Suppressor macrophage treated with lipopolysaccharide for 1 hour (primary cell): Measurements from ENCODE around the gene CHCHD4.

Experiments
- DNase-seq, 3 donors: peaks; one replicate each; pipeline ENCODE4 v3.0.0-alpha.2; 2020 to 2022

Gene CHCHD4

DNA sequence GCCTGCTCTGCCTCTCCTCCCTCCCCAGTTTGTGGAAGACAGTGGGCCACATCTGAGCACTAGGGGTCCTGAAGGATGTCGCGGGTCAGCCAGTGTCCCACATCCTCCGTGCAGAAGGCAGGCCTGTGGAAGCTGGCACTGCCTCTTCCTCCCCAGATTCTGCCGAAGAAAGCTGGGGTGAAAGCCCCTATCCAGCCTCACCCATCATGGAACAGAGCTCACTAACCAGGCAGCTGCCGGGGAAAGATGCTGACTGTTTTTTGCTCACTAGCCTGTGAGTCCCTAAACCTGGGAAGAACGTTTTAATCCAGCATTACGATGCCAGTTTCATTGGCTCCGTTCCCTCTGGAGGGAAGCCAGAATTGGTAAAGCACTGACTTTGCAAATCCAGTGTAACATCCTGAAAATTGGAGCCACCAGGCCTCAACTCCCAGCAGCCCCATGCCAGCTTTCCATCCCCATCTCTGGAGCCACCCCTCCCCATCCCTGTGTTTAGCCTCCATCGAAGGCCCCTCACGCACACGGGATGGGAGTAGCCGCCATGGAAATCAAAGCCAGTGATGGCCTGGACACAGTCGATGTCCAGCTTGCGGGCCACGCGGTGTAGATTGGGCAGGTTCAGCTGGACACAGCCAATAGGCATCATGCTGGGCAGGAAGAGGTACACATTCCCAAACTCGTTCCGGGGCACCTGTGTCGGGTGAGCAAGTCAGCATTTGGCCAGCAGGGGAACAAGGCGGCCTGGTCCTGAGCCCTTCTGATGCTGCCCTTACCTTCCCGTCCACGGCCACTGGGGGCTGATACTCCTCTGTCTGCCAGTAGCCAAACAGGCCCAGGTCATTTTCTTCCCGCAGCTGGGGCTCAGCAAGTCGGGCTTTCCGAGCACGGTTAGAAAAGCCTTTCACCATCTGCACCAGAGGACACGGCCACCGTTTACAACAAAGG, 23.6 kb upstream of the CHCHD4 start:
- DNase-seq, result no peak

DNA sequence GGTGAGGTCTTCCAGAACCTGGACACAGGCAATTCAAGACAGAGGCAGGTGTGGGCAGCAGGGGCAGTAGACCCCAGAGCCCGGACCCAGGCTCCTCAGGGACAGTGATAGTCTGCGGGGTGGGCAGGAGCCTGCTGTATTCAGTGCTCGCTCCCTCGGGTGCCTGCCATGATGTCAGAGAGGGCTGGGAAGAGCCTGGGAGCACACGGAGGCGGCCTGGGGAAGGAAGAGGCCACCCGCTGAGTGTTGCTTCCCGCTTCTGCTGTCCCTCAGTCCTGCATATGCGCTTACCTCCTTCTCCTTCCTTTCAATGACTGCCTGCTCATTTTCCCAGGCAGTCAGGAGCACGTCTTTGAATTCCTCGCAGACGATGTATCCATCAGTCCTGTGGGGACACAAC, 22.9 kb upstream of the CHCHD4 start:
- DNase-seq, result peak in 1 of 3 donors; percentile 27

DNA sequence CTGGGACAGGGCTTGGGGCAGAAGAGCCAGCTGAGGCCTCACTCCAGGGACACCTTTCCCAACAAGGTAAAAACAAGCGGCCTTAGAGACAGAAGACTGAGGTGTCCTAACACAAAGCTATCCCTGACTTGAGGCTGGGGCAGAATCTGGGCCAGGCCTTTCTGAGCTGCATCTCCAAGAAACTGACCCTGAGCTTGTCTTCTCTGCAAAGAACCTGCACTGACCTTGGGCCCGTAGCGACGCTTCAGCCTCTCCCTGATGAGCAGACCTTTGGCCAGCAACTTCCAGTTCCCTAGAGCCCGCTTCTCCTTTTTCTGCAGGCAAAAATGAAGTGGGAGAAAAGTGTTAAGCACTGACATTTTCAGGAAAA, 22.4 kb upstream of the CHCHD4 start:
- DNase-seq, result peak; percentile 34 to 52 (median 44)

DNA sequence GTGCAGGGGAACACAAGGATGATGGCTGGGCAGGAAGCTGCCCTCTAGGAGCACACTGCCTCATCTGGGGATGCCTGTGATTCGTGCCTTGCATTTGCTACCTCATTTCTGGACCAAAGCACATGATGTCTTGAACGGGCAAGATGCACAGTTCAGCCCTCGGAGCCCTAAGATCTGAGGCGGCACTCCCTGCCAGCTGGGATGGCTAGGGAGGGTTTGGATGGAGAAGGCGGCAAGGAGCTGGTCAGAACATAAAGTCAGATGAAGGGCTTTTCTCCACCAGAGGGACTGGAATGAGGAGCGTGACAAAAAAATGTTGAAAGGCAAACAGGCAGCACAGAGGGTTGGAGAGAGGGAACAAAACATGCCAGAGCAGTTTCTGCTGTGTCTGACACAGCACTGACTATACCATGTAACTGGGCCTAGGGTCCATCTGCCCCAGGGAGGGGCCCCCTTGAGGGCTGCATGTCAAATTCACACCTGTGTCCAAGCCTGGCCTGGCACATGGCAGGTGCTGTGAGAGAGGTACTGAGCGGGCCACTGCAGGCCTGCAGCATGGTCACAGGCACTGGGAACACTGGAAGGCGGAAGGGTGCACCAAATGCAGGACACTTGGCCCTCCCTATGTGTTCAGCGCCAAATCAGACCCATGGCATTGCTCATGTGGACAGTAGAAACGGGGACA, 21.9 kb upstream of the CHCHD4 start:
- DNase-seq, result no peak

DNA sequence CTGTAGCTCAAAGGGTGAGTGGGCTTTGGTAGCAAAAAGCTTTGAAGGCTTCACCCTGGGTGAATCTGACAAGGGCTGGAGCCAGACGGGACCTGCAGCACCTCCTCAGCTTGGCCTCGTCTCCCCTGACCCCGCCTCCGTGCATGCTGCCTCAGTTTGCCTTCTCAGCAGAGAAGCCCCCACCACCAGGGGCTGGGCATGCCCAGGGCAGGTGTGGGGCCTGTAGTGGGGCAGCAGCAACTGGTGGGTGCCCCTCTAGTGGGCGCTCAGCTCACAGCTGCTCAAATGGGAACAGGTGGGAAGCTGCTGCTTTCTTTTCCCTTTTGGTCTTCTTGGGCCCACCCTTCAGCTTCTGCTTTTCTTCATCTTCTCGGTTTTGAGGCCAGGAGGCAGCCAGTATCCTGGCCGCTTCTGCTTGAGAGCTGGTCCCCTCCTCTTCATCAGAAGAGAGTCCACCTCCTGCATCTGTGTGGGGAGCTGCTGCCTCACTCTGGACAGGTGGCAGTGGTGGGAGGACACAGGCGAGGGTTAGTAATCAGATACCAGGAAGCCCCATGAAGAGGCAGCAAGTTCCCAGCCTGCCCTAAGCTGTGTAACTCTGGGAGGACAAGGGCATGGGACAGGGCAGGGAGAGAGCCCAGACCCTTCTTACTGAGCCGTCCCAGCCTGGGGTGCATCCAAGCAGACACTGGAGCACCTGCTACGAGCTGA, 21.2 kb upstream of the CHCHD4 start:
- no peak for DNase-seq

DNA sequence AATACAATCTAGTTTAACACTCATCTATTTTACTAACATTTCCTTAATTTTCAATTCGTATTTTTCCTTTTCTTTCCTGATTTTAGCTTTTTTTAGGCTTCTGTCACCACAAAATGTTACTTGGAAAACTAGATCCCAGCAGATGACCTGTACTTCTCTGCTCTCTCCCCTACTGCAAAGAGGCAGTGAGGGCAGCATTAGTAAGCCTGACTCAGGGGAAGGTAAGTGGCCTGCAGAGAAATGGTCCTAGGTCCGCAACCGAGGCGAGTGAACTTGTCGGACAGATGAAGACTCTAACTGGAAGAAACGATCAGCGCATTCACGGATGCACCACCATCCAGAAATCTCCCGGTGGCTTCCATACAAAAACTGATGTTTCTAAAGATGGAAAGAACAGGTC, 20.6 kb upstream of the CHCHD4 start:
- no peak for DNase-seq

DNA sequence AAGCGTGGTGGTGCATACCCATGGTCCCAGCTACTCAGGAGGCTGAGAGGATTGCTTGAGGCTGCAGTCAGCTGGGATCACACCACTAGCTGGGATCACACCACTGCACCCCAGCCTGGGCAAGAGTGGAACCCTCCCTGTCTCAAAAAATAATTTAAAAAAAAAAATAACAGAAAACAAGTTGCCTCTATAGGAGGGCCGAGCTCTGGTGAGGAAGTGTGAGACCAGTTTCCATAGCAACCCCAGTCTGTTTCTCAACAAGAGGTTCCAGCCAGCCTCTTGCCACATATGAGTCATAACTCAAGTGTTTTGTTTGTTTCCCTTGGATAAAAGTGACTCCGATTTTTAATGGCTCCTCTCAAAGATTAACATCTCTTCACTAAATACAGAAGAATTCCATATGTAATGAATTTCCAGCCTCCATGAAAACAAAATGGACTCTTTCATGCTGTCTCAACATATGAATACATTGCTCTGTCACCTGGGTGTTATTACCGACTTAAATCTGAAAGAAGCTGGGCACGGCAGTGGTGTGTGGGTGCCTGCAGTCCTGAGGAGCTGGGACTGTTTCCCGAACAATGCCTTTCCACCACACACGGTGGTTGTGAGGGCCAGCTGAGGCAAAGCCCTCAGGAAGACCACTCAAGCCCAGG, 19.9 kb upstream of the CHCHD4 start:
- DNase-seq, result peak; percentile 92 to 97 (median 97)

DNA sequence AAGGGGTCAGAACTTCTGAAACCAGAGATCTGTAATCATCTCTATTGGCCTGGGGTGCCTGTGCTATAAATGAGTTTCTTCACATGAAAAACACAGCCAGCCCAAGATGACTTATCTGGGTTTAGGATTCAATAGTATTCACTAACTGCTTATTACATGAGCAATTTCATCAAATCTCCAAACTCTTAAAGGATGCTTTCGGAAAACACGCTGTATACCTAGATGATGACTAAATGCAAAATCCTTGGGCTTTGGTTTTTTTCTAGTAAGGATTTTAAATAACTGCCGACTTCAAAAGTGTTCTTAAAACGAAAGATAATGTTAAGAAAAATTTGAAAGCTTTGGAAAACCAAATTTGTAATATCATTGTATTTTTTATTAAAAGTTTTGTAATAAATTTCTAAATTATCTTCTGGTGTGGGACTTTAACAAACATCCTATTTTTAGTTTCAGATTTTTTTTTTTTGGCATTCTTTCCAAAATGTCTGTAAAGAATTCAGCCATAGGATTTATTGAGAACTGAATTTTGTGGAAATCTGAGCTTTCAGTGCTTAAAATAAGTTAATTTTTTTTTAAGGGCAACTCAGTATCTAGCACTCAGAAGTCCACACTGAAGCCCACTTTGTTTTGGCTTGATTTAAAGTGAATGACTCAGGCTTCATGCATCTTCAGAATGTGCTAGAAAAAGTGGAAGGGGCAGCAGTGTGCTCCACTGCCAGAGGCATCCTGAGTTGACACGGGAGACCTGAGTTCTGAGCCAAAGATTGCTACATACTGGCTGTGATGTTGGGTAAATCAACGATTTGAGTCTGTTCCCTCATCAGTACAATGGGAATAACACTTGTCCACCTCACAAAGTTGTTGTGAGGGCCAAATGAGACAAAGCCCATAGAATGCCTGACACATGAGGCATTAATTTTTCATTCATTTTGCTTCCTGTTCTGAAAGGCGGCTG, 18.9 kb upstream of the CHCHD4 start:
- peak in 1 of 3 donors; percentile 23 for DNase-seq

DNA sequence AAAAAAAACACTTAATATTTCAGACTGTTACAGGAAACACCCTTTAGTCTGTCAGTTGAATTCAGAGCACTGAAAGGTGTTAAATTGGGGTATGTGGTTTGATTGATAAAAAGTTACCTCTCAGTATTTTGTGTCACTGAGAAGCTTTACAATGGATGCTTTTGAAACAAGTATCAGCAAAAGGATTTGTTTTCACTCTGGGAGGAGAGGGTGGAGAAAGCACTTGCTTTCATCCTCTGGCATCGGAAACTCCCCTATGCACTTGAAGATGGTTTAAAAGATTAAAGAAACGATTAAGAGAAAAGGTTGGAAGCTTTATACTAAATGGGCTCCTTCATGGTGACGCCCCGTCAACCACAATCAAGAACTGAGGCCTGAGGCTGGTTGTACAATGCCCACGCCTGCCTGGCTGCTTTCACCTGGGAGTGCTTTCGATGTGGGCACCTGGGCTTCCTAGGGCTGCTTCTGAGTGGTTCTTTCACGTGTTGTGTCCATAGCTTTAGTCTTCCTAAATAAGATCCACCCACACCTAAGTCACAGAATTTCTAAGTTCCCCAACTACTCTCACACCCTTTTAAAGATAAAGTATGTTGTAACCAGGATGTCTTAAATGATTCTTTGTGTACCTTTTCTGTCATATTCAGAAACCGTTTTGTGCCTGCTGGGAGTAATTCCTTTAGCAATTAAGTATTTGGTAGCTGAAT, 18.0 kb upstream of the CHCHD4 start:
- no peak for DNase-seq

DNA sequence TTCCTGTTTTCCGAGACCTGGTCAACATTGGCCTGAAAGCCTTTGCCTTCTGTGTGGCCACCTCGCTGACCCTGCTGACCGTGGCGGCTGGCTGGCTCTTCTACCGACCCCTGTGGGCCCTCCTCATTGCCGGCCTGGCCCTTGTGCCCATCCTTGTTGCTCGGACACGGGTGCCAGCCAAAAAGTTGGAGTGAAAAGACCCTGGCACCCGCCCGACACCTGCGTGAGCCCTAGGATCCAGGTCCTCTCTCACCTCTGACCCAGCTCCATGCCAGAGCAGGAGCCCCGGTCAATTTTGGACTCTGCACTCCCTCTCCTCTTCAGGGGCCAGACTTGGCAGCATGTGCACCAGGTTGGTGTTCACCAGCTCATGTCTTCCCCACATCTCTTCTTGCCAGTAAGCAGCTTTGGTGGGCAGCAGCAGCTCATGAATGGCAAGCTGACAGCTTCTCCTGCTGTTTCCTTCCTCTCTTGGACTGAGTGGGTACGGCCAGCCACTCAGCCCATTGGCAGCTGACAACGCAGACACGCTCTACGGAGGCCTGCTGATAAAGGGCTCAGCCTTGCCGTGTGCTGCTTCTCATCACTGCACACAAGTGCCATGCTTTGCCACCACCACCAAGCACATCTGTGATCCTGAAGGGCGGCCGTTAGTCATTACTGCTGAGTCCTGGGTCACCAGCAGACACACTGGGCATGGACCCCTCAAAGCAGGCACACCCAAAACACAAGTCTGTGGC, 17.1 kb upstream of the CHCHD4 start:
- DNase-seq, result peak in 2 of 3 donors; percentile 14 to 30

DNA sequence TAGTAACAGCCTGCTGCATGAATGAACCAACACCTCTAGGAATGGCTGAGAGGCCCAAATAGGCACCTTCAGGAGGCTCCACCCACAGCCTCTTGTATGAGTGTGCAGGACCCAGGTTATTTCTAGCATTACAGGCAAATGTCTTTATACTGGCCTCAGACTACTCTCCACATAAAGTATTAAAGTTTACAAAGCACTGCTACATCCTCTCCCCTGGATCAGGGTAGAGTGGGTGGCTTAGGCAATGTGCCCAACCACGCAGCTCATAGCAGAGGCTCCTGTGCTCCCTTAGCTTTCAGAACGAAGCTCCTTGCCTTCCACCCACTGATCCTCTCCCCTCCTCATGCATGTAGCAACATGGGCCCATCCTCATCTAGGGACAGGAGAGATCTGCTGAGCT, 16.5 kb upstream of the CHCHD4 start:
- DNase-seq, result peak in 1 of 3 donors; percentile 13

DNA sequence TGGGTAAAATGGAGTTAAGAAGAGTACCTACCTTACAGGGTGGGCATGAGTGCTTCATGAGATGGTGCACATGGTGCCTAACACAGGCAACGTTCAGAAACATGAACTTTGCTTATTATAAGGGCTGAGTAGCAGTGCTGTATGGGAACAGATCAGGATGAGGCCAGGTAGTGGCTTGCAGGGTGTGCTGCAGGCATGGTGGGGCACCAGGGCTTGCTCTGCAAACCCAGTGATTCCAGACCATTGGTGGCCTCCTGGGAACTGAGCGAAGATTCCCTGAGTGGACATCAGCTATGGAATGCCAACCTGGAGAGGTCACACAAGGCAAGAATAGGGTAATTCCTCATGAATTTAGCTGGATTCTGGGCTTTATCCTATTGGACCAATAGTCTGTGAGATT, 16.0 kb upstream of the CHCHD4 start:
- no peak for DNase-seq

DNA sequence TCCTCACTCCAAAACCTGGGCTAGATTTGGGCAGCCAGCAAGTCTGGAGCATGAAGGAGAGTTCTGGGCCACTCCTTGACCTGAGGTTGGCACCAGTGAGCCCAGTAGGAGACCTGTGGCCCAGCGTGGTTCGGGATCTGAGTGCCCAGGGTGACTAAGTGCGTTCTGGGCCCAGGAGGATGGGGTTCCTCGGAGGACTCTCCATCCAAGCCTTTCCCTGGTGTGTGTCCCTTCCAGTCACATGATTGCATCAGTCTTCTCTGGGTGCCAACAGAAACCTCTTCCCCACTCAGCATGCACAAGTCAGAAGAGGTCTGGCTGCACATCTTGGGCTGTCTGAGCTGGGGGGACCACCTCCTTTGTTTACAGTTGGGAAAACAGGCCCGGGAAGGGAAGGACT, 15.1 kb upstream of the CHCHD4 start:
- no peak for DNase-seq

DNA sequence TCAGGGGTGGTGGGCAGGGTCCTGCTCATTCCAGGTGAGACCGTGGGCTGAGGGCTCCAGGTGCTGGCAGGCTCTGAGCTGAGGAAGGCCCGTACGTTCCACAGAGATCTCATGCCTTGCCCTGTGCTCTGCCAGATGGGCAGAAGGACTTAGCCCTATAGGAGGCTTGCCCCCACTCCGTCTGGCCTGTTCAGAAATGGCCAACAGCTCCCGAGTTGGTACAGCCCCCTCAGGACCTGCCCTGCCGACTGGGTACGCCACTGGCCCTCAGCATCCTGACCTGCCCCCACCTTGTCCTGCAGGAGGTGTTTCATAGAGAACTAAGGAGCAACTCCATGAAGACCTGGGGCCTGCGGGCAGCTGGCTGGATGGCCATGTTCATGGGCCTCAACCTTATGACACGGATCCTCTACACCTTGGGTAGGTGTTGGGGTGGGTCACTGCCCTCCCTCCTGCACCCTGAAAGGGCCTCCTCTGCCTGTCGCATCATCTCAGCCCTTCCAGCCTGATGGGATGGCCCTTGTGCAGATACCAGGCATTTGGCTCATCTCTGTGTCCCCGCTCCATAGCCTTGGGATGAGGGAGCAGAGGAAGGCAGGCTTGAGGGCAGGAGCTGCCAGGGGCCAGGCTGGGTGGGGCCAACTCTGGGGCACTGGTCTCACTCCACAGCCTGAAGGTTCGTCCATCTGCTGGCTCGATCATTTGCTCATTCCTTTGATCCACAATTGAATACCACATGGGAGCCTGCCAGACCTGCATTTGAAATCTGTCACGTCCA, 14.4 kb upstream of the CHCHD4 start:
- no peak for DNase-seq

DNA sequence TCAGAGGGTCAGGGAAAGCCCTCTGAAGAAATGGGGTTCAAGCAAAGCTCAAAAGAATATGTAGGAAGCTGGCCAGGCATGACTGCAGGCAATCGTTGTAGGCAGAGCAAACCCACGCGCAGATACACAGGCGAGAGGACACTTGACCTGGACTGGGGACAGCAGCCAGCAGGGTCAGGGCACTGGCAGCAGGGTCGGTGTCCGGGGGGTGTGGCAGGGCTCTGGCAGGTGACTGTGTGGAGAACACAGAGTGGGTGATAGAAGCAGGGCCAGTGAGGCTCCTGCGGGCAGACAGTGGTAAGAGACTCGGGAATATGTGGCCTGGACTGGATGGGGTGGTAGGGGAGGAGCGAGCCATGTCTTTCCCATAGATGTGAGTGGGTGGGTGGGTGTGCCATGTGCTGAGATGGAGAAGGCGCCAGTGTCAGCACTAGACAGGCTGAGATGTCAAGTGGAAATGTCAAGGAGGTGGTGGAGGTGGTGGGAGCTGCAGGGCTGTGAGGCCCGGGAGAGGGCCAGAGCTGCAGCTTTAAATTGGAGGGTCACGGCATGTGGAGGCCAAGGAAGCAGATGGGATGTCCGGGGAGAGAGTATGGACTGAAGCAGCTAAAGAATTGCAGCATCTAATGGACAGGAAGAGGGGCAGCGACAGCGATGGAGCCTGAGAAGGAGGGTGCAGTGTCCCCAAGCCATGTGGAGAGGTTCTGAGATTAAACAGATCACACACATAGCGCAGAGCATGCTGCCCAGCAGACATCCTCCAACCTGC, 13.6 kb upstream of the CHCHD4 start:
- no peak for DNase-seq

DNA sequence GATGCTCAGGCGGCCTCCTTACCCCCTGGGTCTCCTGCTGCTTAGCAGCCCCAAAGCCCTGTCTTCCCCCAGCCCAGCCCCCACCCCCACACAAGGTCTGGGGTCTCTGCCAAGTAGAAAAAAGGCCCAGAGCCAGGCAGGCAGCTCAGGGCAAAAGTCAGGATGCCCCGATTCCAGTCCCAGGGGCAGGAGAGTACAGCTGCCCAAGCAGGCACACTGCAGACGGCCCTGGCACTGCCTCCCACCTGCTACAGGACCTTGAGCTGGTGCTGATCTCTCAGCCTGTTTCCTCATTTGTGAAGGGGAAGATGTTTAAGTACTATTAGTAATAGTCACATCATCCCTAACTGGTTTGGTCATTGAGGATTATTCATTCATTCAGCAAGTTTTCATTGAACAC, 12.8 kb upstream of the CHCHD4 start:
- DNase-seq, result peak; percentile 55 to 65 (median 59)

DNA sequence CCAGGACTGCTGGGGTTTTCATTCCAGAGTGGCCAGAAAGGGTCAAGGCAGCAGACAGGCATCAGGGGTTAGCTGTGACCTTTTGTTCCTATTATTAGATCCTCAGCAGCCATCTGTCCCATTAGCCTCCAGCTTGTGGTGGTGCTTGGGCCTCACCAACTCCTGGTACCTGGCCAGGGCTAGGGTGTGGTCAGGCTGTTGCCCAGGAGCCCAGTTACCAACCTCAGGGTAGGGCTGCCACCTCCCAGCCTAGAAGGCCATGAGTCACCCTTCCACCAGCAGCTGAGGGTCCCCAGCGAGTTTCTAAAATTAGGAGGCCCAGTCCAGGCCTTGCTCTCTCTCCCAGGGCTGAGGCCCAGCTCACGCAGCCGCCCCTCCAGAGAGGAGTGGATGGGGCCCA, 12.3 kb upstream of the CHCHD4 start:
- no peak for DNase-seq

DNA sequence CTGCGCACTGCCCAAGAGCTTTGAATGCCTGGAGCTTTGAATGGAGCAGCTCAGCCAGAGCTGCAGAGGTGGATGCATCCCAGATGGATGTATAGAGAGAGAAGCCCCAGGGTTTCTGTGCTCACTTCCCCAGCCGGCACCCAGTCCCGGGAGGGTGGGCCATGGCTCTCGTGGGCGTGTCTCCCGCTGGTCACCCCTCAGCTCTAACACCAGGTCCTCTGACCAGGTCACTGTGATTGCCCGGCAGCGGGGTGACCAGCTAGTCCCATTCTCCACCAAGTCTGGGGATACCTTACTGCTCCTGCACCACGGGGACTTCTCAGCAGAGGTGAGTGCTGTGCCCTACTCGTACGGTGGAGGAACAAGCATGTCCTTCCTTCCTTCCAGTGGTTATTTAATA, 10.9 kb upstream of the CHCHD4 start:
- DNase-seq, result no peak

DNA sequence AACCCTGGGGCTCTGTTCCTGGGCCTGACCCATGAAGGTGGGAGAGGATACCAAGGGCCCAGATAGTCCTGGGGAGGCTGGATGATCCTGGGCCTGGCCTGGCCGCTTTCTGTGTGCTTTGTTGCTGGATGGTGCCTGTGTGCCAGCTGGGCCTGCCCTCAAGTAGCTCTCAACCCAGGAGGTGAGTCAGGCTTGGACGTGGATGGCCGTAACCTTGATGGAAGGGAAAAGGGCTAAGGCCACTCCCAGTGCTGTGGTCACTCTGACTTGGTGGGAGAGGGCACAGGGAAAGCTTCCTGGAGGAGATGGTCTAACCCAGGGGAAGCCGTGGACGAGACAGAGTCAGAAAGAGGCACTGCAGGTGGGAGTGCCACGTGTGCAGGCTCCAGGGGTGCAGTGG, 9.6 kb upstream of the CHCHD4 start:
- DNase-seq, result no peak
